Stimulated activated naive CD8-positive, alpha-beta T cell treated with anti-CD3 and anti-CD28 coated beads, Interleukin-15, amount 100 ng/mL, for 72 hours (primary cell): ENCODE data around the gene CLN6.
A peak's percentile ranks its signal among the peaks of the same experiment; 100 is the strongest.

Experiments
- ATAC-seq: fragments of 150-1000 bp; cut with Tn5 transposase; 2 replicates; pipeline ENCODE4 v1.10.0; 2021; ENCODE audit warnings: mild to moderate bottlenecking, moderate library complexity
- DNase-seq, 2 donors: peaks; one replicate each; pipeline ENCODE4 v3.0.0; 2021 to 2022
- H3K27ac Mint-ChIP-seq, 2 donors: one replicate each; pipeline ENCODE4 v1.8.0; 2022; ENCODE audit warnings: mild to moderate bottlenecking in 2 of 2, mixed read lengths in 2 of 2, moderate library complexity in 2 of 2
- H3K27me3 Mint-ChIP-seq: one replicate; pipeline ENCODE4 v1.8.0; 2022; ENCODE audit warnings: mixed read lengths
- H3K4me1 Mint-ChIP-seq: one replicate; pipeline ENCODE4 v1.8.0; 2022; ENCODE audit warnings: mild to moderate bottlenecking, mixed read lengths
- H3K4me3 Mint-ChIP-seq, 2 donors: one replicate each; pipeline ENCODE4 v1.8.0; 2022; ENCODE audit warnings: mild to moderate bottlenecking in 2 of 2, mixed read lengths in 2 of 2, moderate library complexity in 1 of 2
- H3K9me3 Mint-ChIP-seq, 2 donors: one replicate each; pipeline ENCODE4 v1.8.0; 2022; ENCODE audit warnings: mixed read lengths in 2 of 2

The CLN6 gene

DNA sequence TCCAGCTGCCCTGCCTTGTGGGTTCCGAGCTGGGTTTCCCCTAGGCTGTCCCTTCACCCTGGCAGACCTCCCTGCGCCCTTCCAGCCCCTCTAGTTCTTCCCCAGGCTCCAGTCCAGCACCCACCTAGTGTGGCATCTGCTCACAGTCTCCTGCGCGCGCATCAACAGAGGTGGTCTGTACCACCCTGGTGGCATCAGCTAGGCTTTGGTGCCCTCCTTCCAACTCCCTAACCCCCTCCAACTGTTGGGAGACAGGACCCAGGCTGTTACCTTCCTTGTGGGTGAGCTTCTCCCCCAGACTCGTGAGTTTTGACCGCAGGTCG is 32.4 kb downstream of the CLN6 start:
- no peak for ATAC-seq
- no peak overlapping the region for H3K4me3 Mint-ChIP-seq
- H3K27ac Mint-ChIP-seq = peak overlapping the region; percentile 52 to 74
- DNase-seq = no peak
- H3K27me3 Mint-ChIP-seq = no peaks in the 10 kb centered on the region
- no peaks in the 10 kb centered on the region for H3K9me3 Mint-ChIP-seq
- no peaks in the 10 kb centered on the region for H3K4me1 Mint-ChIP-seq

GRCh38 chr15:68196445-68197169 is 32.9 kb downstream of the CLN6 start:
- H3K27ac Mint-ChIP-seq = no peak overlapping the region
- no peak for ATAC-seq
- no peaks in the 10 kb centered on the region for H3K4me1 Mint-ChIP-seq
- no peaks in the 10 kb centered on the region for H3K27me3 Mint-ChIP-seq
- no peaks in the 10 kb centered on the region for H3K9me3 Mint-ChIP-seq
- no peak overlapping the region for H3K4me3 Mint-ChIP-seq
- no peak for DNase-seq

GRCh38 chr15:68195336-68196112 is 34.0 kb downstream of the CLN6 start:
- DNase-seq = no peak
- H3K4me3 Mint-ChIP-seq = no peak overlapping the region

DNA sequence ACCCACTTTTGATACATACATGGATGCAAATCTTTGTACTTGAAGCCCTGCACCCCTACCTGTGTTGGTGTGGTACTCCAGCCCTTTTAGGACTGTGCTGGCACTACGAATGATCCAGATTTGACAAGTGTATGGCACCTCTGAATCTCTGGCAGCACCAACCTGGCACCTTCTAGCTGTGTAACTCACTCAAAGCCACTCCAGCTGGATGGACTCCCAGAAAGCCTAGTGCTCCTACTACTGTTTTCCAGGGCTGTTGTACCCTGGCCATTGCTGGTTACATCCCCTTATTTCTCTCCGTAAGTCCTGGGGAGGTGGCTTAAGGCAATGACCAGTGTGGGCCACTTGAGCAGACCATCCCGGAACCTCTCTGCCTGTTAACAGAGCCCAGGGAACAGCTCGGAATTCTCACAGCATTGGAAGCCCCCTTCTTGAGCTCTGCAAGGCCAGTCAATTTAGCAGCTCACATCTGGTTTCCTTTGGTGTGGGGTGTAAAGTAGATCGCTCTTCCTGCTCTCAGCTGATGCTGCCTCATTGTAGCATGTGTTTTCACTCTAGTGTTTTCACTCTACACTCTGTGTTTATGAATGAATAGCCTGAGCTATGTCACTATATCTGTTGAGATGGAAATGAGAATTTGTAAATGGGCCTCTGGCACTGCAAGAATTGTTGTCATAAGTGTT is 36.6 kb downstream of the CLN6 start:
- no peaks in the 10 kb centered on the region for H3K9me3 Mint-ChIP-seq
- DNase-seq (no peak), ATAC-seq (no peak)
- H3K27me3 Mint-ChIP-seq = no peaks in the 10 kb centered on the region
- peak overlapping the region in 1 of 2 donors; percentile 91 for H3K27ac Mint-ChIP-seq
- no peaks in the 10 kb centered on the region for H3K4me1 Mint-ChIP-seq
- H3K4me3 Mint-ChIP-seq = no peak overlapping the region

More at GRCh38 chr15:68195336-68196112, 34.0 kb downstream of the CLN6 start:
- no peaks in the 10 kb centered on the region for H3K9me3 Mint-ChIP-seq
- no peak for ATAC-seq
- H3K27me3 Mint-ChIP-seq = no peaks in the 10 kb centered on the region
- H3K4me1 Mint-ChIP-seq = no peaks in the 10 kb centered on the region
- H3K27ac Mint-ChIP-seq = peak overlapping the region; percentile 58 to 83

GRCh38 chr15:68192117-68192516 is 37.4 kb downstream of the CLN6 start:
- DNase-seq = no peak
- Mint-ChIP-seq H3K27me3 (no peaks in the 10 kb centered on the region), H3K9me3 (no peaks in the 10 kb centered on the region), H3K4me1 (no peaks in the 10 kb centered on the region), H3K4me3 (no peak overlapping the region), H3K27ac (no peak overlapping the region)
- no peak for ATAC-seq

DNA sequence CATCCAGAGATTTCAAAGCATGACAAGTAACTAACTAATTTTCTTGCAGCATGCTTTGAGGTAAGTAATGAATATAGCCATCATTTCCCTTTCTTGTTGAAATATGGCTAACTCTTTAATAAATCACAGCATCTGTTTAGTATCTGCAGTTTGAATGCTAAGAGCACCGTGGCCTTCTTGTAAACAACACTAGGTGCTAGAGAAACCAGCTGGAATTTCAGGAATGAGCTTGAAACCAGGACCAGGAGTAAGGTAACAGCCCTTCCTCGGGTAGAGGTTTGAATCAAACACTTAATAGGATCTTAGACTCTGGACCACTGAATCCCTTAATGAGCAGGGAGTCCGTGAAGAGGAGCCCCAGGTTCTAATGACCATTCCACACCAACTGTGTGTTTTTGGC is 38.0 kb downstream of the CLN6 start:
- ATAC-seq (no peak), DNase-seq (no peak)
- Mint-ChIP-seq H3K4me1 (no peaks in the 10 kb centered on the region), H3K27ac (no peak overlapping the region), H3K4me3 (no peak overlapping the region), H3K9me3 (no peaks in the 10 kb centered on the region), H3K27me3 (no peaks in the 10 kb centered on the region)

DNA sequence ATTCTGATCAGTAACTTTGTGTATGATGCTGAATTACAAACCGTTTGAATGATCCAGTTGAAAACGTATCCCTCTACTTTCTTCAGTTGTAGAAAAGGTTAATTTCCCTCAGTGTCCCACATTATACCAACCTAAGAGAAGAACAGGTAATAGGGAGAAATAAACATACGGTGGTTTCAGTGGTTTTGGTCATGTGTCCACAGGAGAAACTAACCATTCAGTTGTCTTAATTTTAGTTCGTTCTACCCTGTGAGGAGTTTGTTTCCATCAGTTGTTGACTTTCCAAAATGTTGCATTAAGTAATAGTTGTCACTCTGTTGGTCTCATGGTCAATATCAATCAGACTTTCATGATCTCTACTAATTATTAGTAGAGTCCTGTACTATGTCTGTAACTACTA is 39.5 kb downstream of the CLN6 start:
- ATAC-seq (no peak), DNase-seq (no peak)
- Mint-ChIP-seq H3K27ac (no peak overlapping the region), H3K27me3 (no peaks in the 10 kb centered on the region), H3K4me1 (no peaks in the 10 kb centered on the region), H3K4me3 (no peak overlapping the region), H3K9me3 (no peaks in the 10 kb centered on the region)

DNA sequence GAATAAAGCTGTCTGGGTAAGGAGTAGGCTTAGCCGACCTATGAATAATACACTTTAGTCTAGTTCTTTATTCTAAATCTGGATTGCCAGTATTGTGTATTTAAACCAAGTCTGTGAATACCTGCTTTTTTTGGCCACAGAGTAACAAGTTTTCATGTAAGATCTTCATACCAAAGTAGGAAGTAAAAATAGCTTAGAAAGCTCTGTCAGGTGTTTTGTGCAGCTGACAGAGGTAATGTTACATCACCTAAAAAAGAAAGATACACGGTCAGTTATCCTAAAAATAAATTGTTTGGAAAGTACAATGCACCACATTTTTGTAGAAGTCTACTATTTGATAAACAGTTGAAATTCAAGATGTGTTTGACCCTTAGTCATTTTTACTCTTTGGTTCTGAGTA is 40.9 kb downstream of the CLN6 start:
- ATAC-seq (no peak), DNase-seq (no peak)
- H3K4me1 Mint-ChIP-seq = no peaks in the 10 kb centered on the region
- H3K4me3 Mint-ChIP-seq = no peak overlapping the region
- H3K27ac Mint-ChIP-seq = peak overlapping the region in 1 of 2 donors; percentile 35
- H3K9me3 Mint-ChIP-seq = no peaks in the 10 kb centered on the region
- H3K27me3 Mint-ChIP-seq = no peaks in the 10 kb centered on the region

- Mint-ChIP-seq H3K4me1 (no peaks in the 10 kb centered on the region), H3K4me3 (no peak overlapping the region), H3K9me3 (no peaks in the 10 kb centered on the region), H3K27ac (peak overlapping the region in 1 of 2 donors; percentile 65), H3K27me3 (no peaks in the 10 kb centered on the region)
- DNase-seq (no peak), ATAC-seq (no peak)
Measured at GRCh38 chr15:68187559-68187958, 42.0 kb downstream of the CLN6 start.

- Mint-ChIP-seq H3K27ac (no peak overlapping the region), H3K27me3 (no peaks in the 10 kb centered on the region), H3K4me1 (no peaks in the 10 kb centered on the region), H3K4me3 (no peak overlapping the region), H3K9me3 (no peaks in the 10 kb centered on the region)
- no peak for DNase-seq
- no peak for ATAC-seq
Measured at GRCh38 chr15:68186671-68187397, 42.7 kb downstream of the CLN6 start.

DNA sequence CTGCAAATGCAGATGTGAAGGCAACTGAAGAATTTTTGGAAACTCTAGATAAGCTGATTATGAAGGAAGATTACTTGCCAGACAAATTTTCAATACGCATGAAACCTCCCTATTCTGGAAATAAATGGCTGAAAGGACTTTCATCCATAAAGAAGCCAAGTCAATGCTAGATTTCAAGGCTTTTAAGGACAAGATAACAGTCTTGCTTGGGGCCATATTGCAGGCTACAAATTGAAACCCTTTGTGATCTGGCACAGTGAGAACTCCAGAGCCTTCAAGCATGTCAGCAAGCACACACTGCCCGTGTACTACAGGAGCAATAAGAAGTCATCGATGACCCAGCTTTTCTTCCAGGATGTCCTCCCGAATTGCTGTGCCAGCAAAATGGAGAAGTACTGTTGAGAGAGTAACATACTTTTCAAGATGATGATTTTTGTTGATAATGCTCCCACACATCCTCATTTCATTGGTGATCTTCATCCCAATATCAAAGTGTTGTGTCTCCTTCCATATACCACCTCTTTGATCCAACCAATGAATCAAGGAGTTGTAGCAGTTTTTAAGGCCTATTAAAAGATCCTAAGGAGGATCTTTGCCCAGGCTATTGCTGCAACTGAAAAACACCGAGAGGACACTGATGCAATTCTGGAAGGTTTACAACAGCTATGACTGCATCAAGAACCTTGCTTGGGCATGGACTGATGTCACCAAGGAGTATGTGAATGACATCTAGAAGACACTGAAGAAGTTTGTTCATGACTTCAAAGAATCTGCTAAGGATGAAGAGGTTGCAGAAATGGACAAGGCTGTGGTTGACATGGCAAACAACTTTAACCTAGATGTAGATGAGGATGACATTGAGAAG is 44.7 kb downstream of the CLN6 start:
- no peak for ATAC-seq
- Mint-ChIP-seq H3K4me3 (no peak overlapping the region), H3K27me3 (no peaks in the 10 kb centered on the region), H3K27ac (no peak overlapping the region), H3K9me3 (no peaks in the 10 kb centered on the region), H3K4me1 (no peaks in the 10 kb centered on the region)
- DNase-seq = no peak

DNA sequence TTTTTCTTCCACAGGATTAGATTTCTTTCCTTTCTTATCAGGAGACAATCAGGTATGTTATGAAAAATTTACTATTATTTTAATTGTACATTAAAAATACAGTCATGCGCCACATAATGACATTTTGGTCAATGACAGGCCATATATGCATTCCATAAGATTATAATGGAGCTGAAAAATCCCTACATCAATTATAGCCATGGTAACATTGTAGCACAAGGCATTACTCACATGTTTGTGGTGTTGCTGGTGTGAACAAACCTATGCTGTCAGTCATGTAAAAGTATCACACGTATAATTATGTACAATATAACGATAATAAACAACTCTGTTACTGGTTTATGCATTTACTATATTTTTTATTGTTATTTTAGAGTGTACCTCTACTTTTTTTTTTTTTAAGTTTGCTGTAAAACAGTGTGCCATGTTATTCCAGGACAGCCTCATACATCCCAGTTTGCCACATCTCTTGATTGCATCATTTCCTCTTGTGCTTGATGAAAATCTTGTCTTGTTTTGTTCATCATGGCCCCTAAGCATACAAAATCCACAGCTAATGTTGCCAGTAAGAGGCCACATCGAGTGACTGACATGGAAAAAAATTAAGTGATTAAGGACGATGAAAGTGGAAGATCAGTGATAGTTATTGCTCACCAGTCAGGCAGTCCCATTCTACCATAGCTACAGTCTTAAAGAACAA is 45.8 kb downstream of the CLN6 start:
- no peaks in the 10 kb centered on the region for H3K9me3 Mint-ChIP-seq
- H3K27ac Mint-ChIP-seq = peak overlapping the region; percentile 84 to 92
- ATAC-seq = no peak
- H3K27me3 Mint-ChIP-seq = no peaks in the 10 kb centered on the region
- no peak overlapping the region for H3K4me3 Mint-ChIP-seq
- no peaks in the 10 kb centered on the region for H3K4me1 Mint-ChIP-seq
- no peak for DNase-seq

- ATAC-seq (no peak), DNase-seq (no peak)
- Mint-ChIP-seq H3K4me1 (no peaks in the 10 kb centered on the region), H3K27me3 (no peaks in the 10 kb centered on the region), H3K4me3 (no peak overlapping the region), H3K9me3 (no peaks in the 10 kb centered on the region), H3K27ac (no peak overlapping the region)
Measured at GRCh38 chr15:68177742-68178141, 51.8 kb downstream of the CLN6 start.

- DNase-seq = no peak
- no peaks in the 10 kb centered on the region for H3K27me3 Mint-ChIP-seq
- no peaks in the 10 kb centered on the region for H3K4me1 Mint-ChIP-seq
- no peak overlapping the region for H3K4me3 Mint-ChIP-seq
- no peak overlapping the region for H3K27ac Mint-ChIP-seq
- no peaks in the 10 kb centered on the region for H3K9me3 Mint-ChIP-seq
- no peak for ATAC-seq
Measured at GRCh38 chr15:68176601-68177000, 52.9 kb downstream of the CLN6 start.
